WTC11 (cell line): Measurements from ENCODE around the gene CCSER1.

Experiments
- ZNF263 ChIP-seq: sonication (generic); formaldehyde crosslinking; IDR thresholded peaks from 2 replicates; pipeline ENCODE4 v1.8.1; 2022; ENCODE audit warnings: low read depth, mild to moderate bottlenecking, moderate library complexity, missing genetic modification reagents
- TF ChIP-seq, protein P1 (sequence below): fragments of 200-600 bp; IDR thresholded peaks from 2 replicates; pipeline ENCODE4 v1.8.0; 2022; ENCODE audit warnings: antibody characterized with exemption
- TF ChIP-seq, protein P2 (sequence below): fragments of 250-450 bp; sonication (Bioruptor Pico); IDR thresholded peaks from 2 replicates; pipeline ENCODE4 v1.9.0; 2021; ENCODE audit warnings: mild to moderate bottlenecking

- TF ChIP-seq, protein P1, sequence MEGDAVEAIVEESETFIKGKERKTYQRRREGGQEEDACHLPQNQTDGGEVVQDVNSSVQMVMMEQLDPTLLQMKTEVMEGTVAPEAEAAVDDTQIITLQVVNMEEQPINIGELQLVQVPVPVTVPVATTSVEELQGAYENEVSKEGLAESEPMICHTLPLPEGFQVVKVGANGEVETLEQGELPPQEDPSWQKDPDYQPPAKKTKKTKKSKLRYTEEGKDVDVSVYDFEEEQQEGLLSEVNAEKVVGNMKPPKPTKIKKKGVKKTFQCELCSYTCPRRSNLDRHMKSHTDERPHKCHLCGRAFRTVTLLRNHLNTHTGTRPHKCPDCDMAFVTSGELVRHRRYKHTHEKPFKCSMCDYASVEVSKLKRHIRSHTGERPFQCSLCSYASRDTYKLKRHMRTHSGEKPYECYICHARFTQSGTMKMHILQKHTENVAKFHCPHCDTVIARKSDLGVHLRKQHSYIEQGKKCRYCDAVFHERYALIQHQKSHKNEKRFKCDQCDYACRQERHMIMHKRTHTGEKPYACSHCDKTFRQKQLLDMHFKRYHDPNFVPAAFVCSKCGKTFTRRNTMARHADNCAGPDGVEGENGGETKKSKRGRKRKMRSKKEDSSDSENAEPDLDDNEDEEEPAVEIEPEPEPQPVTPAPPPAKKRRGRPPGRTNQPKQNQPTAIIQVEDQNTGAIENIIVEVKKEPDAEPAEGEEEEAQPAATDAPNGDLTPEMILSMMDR, result no peak
- TF ChIP-seq, protein P2, sequence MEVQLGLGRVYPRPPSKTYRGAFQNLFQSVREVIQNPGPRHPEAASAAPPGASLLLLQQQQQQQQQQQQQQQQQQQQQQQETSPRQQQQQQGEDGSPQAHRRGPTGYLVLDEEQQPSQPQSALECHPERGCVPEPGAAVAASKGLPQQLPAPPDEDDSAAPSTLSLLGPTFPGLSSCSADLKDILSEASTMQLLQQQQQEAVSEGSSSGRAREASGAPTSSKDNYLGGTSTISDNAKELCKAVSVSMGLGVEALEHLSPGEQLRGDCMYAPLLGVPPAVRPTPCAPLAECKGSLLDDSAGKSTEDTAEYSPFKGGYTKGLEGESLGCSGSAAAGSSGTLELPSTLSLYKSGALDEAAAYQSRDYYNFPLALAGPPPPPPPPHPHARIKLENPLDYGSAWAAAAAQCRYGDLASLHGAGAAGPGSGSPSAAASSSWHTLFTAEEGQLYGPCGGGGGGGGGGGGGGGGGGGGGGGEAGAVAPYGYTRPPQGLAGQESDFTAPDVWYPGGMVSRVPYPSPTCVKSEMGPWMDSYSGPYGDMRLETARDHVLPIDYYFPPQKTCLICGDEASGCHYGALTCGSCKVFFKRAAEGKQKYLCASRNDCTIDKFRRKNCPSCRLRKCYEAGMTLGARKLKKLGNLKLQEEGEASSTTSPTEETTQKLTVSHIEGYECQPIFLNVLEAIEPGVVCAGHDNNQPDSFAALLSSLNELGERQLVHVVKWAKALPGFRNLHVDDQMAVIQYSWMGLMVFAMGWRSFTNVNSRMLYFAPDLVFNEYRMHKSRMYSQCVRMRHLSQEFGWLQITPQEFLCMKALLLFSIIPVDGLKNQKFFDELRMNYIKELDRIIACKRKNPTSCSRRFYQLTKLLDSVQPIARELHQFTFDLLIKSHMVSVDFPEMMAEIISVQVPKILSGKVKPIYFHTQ (CRISPR knock-in tag), result no peak
- TF ChIP-seq ZNF263 (CRISPR knock-in tag), result no peak
These were observed 497.6 kb downstream of the CCSER1 start for GRCh38 chr4:90624781-90625180.
